ENCODE measurements around the gene BICD1.

Gene BICD1

DNA sequence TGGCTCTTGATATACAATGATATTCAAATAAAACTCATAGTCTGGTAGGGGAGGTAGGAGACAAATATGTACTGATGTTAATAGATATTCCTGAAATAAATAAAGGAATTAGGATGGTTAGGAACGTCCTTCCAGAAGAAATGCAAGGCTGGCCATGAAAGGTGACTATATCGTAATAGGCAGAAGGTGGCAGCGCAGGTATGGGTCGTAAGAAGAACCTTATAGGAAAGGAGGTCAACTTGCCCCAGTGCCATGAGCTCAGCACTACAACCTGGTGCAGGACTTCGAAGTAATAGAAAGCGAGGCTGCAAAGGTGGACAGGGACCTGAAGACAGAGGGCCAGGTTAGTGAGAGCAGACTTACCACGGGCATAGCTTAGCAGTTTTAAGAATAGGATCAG is 237.4 kb downstream of the BICD1 start:
- Histone ChIP-seq H3K4me3 (ENCODE audit: low read depth in 1 of 2, low read length in 2 of 2) (no peak overlapping the region), H3K79me2 (ENCODE audit: insufficient read depth, low read length) (no peaks in the 10 kb centered on the region), H3K27ac (ENCODE audit: low read length) (no peak overlapping the region), H3K9ac (ENCODE audit: low read depth, low read length) (no peak overlapping the region), H3K36me3 (ENCODE audit: insufficient read depth, low read length) (peaks cover 33% of the 10 kb centered on the region; the same call in 1 of the 2 replicates), H2AFZ (ENCODE audit: low read depth, low read length) (no peak overlapping the region), H3K4me1 (ENCODE audit: insufficient read depth, low read length) (no peaks in the 10 kb centered on the region), H4K20me1 (ENCODE audit: insufficient read depth, low read length) (no peaks in the 10 kb centered on the region), H3K9me3 (ENCODE audit: insufficient read depth, low read length, severe bottlenecking) (no peaks in the 10 kb centered on the region), H3K4me2 (ENCODE audit: insufficient read depth, low read length) (no peak overlapping the region), H3K27me3 (ENCODE audit: insufficient read depth, low read length, poor library complexity) (no peaks in the 10 kb centered on the region)
- ATAC-seq (ENCODE audit: insufficient read depth, low read depth) (no peak), DNase-seq (no peak)
- TF ChIP-seq, protein P1, sequence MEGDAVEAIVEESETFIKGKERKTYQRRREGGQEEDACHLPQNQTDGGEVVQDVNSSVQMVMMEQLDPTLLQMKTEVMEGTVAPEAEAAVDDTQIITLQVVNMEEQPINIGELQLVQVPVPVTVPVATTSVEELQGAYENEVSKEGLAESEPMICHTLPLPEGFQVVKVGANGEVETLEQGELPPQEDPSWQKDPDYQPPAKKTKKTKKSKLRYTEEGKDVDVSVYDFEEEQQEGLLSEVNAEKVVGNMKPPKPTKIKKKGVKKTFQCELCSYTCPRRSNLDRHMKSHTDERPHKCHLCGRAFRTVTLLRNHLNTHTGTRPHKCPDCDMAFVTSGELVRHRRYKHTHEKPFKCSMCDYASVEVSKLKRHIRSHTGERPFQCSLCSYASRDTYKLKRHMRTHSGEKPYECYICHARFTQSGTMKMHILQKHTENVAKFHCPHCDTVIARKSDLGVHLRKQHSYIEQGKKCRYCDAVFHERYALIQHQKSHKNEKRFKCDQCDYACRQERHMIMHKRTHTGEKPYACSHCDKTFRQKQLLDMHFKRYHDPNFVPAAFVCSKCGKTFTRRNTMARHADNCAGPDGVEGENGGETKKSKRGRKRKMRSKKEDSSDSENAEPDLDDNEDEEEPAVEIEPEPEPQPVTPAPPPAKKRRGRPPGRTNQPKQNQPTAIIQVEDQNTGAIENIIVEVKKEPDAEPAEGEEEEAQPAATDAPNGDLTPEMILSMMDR (IDR thresholded peaks at IDR 0.05; ENCODE audit: borderline replicate concordance, extremely low read depth, low read length, poor library complexity, severe bottlenecking), result no peak

DNA sequence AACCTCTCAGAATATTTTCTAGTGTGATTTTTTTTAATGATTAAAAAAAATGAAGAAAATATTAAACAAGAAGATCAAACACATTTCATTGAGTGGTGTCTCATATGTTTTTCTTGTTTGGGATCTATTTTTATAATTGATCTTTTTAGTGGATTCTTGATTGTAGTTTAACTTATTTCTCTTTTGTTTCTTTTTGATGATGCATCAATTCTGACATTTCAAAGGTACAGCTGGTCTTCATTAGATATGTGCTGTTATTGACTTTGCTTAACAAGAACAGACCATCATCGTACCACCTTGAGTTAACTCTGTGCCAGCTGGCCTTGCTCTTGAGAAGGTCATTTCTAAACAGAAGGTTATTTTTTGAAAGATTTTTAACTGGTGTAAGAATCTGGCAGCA is 246.9 kb downstream of the BICD1 start:
- ATAC-seq (ENCODE audit: insufficient read depth, low read depth) (no peak), DNase-seq (no peak)
- H3K4me3 ChIP-seq (ENCODE audit: low read depth in 1 of 2, low read length in 2 of 2), result no peak overlapping the region
- no peak overlapping the region for H3K9ac ChIP-seq (ENCODE audit: low read depth, low read length)
- H3K9me3 ChIP-seq (ENCODE audit: insufficient read depth, low read length, severe bottlenecking), result no peaks in the 10 kb centered on the region
- H2AFZ ChIP-seq (ENCODE audit: low read depth, low read length), result no peak overlapping the region
- no peak overlapping the region for H3K4me2 ChIP-seq (ENCODE audit: insufficient read depth, low read length)
- H3K27ac ChIP-seq (ENCODE audit: low read length), result no peak overlapping the region
- no peaks in the 10 kb centered on the region for H3K4me1 ChIP-seq (ENCODE audit: insufficient read depth, low read length)
- no peaks in the 10 kb centered on the region for H3K79me2 ChIP-seq (ENCODE audit: insufficient read depth, low read length)
- H3K36me3 ChIP-seq (ENCODE audit: insufficient read depth, low read length), result peaks cover 11% of the 10 kb centered on the region; the same call in 1 of the 2 replicates
- TF ChIP-seq, protein P1 (IDR thresholded peaks at IDR 0.05; ENCODE audit: borderline replicate concordance, extremely low read depth, low read length, poor library complexity, severe bottlenecking), result no peak
- TF ChIP-seq EZH2 (IDR thresholded peaks at IDR 0.05; ENCODE audit: borderline replicate concordance, low read depth, low read length, severe bottlenecking), result no peak
- no peaks in the 10 kb centered on the region for H3K27me3 ChIP-seq (ENCODE audit: insufficient read depth, low read length, poor library complexity)
- no peaks in the 10 kb centered on the region for H4K20me1 ChIP-seq (ENCODE audit: insufficient read depth, low read length)

DNA sequence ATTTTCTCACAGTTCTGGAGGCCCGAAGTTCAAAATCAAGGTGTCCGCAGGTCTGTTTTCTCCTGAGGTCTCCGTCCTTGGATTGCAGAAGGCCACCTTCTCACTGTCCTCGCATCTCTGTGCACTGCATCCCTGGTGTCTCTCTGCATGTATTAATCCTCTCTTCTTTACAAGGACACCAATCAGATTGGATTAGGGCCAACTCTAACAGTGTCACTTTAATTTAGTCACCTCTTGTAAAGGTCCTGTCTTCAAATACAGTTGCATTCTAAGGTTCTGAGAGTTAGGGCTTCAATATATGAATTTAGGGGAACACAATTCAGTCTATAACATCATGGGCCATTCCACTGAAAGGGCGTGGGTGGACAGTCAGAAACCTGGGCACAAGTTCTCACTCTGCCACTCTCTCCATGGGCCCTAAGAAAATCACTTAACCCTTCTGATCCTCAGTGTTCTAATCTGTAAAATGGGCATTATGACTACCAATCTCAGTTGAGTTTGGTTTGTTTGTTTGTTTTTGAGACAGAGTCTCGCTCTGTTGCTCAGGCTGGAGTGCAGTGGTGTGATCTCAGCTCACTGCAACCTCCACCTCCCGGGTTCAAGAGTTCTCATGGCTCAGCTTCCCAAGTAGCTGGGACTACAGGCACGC is 251.1 kb downstream of the BICD1 start:
- Histone ChIP-seq H3K79me2 (ENCODE audit: insufficient read depth, low read length) (no peaks in the 10 kb centered on the region), H3K4me3 (ENCODE audit: low read depth in 1 of 2, low read length in 2 of 2) (no peak overlapping the region), H3K9ac (ENCODE audit: low read depth, low read length) (no peak overlapping the region), H3K36me3 (ENCODE audit: insufficient read depth, low read length) (0 out of 2 replicates have a peak, but pooled peaks cover 3% of the 10 kb centered on the region), H3K27me3 (ENCODE audit: insufficient read depth, low read length, poor library complexity) (no peaks in the 10 kb centered on the region), H3K4me1 (ENCODE audit: insufficient read depth, low read length) (no peaks in the 10 kb centered on the region), H2AFZ (ENCODE audit: low read depth, low read length) (no peak overlapping the region), H3K9me3 (ENCODE audit: insufficient read depth, low read length, severe bottlenecking) (no peaks in the 10 kb centered on the region), H4K20me1 (ENCODE audit: insufficient read depth, low read length) (no peaks in the 10 kb centered on the region), H3K27ac (ENCODE audit: low read length) (no peak overlapping the region), H3K4me2 (ENCODE audit: insufficient read depth, low read length) (no peak overlapping the region)
- ATAC-seq (ENCODE audit: insufficient read depth, low read depth) (no peak), DNase-seq (no peak)
- TF ChIP-seq, protein P1 (IDR thresholded peaks at IDR 0.05; ENCODE audit: borderline replicate concordance, extremely low read depth, low read length, poor library complexity, severe bottlenecking), result no peak
- TF ChIP-seq EZH2 (IDR thresholded peaks at IDR 0.05; ENCODE audit: borderline replicate concordance, low read depth, low read length, severe bottlenecking), result no peak

Measured in DND-41 (cell line).